Peyer's patch (tissue), 4 donors: ENCODE data around the gene APOA1.

ENCODE experiments used
- CTCF ChIP-seq, 6 experiments: fragments of 450-650 bp in 4 of 6; fragments of 200-600 bp in 2 of 6; sonication (generic) in 1 of 6; IDR thresholded peaks; one replicate each; pipeline ENCODE4 v1.5.1; 2017 to 2019; ENCODE audit warnings: antibody characterized with exemption in 6 of 6, mild to moderate bottlenecking in 3 of 6, moderate library complexity in 1 of 6
- POLR2A ChIP-seq, 2 donors: fragments of 450-650 bp; IDR thresholded peaks; one replicate each; pipeline ENCODE4 v1.5.1; 2017; ENCODE audit warnings: antibody characterized with exemption in 2 of 2, mild to moderate bottlenecking in 2 of 2, moderate library complexity in 2 of 2

GRCh38 chr11:116798368-116798767 lies 39.1 kb downstream of the APOA1 start:
- TF ChIP-seq CTCF (IDR thresholded peaks at IDR 0.05) = no peak
- no peak for TF ChIP-seq POLR2A (IDR thresholded peaks at IDR 0.05)
